ENCODE results near the gene EPC2.

DNA sequence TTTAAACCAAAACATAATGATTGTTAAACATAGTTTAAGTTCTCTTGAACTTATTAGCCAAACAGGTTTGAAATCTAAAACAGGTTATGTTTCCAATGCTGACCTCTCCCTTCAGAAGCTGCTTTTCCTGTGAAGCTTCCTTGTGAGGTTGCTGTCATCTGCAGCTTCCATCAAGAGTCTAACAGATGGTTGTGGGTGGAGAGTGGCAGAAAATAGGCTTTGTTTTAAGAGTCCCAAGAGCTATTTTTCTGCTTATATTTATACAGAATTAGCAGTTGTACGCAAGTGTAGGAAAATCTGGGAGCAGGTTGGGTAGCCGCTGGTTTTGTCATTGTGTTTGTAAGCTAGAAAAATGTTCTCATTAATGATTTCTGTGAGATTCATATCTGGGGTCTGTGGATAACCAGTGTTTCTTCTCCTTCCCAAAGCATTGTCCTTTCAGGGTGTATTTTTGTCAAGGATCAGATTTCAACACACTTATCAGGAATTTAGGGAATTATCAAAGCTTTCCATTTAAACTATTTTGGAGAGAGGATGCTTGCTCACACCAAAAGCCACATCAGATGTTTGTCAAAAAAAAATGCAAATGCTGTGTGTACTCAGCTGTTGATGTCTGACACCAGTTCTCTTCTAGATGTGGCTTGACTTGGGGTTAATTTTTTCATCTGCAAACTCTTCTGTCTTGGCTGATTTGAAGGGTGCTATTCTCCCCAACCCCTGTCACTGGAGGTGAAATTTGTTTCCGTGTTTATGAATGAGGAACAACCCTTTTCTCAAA is 152.4 kb downstream of the EPC2 start:
- TF ChIP-seq, protein P1, sequence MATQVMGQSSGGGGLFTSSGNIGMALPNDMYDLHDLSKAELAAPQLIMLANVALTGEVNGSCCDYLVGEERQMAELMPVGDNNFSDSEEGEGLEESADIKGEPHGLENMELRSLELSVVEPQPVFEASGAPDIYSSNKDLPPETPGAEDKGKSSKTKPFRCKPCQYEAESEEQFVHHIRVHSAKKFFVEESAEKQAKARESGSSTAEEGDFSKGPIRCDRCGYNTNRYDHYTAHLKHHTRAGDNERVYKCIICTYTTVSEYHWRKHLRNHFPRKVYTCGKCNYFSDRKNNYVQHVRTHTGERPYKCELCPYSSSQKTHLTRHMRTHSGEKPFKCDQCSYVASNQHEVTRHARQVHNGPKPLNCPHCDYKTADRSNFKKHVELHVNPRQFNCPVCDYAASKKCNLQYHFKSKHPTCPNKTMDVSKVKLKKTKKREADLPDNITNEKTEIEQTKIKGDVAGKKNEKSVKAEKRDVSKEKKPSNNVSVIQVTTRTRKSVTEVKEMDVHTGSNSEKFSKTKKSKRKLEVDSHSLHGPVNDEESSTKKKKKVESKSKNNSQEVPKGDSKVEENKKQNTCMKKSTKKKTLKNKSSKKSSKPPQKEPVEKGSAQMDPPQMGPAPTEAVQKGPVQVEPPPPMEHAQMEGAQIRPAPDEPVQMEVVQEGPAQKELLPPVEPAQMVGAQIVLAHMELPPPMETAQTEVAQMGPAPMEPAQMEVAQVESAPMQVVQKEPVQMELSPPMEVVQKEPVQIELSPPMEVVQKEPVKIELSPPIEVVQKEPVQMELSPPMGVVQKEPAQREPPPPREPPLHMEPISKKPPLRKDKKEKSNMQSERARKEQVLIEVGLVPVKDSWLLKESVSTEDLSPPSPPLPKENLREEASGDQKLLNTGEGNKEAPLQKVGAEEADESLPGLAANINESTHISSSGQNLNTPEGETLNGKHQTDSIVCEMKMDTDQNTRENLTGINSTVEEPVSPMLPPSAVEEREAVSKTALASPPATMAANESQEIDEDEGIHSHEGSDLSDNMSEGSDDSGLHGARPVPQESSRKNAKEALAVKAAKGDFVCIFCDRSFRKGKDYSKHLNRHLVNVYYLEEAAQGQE (IDR thresholded peaks at IDR 0.05; ENCODE audit: insufficient read depth in 1 of 2, low read depth in 2 of 2, low read length in 2 of 2), result no peak
- TF ChIP-seq POLR2AphosphoS5 (IDR thresholded peaks at IDR 0.05; ENCODE audit: low read depth, low read length) (no peak), SIN3A (IDR thresholded peaks at IDR 0.05; ENCODE audit: borderline replicate concordance, insufficient read depth, low read length) (no peak), TAF1 (IDR thresholded peaks at IDR 0.05; ENCODE audit: borderline replicate concordance, insufficient read depth, low read length) (no peak), FOXP2 (optimal IDR thresholded peaks at IDR 0.05; ENCODE audit: borderline replicate concordance, extremely low read depth, extremely low read length, insufficient read depth) (no peak)

Data from PFSK-1 (cell line).